Trophoblast cell (in vitro differentiated cells and primary cell): ENCODE results near the gene CACNG4.

Source experiments
- DNase-seq, 2 donors: peaks; one replicate each; pipeline ENCODE4 v3.0.0-alpha.2; 2016
- H2AFZ ChIP-seq: 2 replicates; pipeline ENCODE4 v1.6.1; 2013; ENCODE audit warnings: low read length, moderate library complexity, mild to moderate bottlenecking; ENCODE audit not compliant: insufficient read depth, poor library complexity
- H2AK5ac ChIP-seq: 2 replicates; pipeline ENCODE4 v1.6.1; 2013; ENCODE audit warnings: mild to moderate bottlenecking, low read length
- H2BK120ac ChIP-seq: 2 replicates; pipeline ENCODE4 v1.6.1; 2013; ENCODE audit warnings: low read length, mild to moderate bottlenecking, moderate library complexity; ENCODE audit not compliant: insufficient read depth, poor library complexity
- H2BK12ac ChIP-seq: 2 replicates; pipeline ENCODE4 v1.6.1; 2013; ENCODE audit warnings: mild to moderate bottlenecking, low read length, moderate library complexity
- H2BK5ac ChIP-seq: 2 replicates; pipeline ENCODE4 v1.6.1; 2013; ENCODE audit warnings: low read length, low read depth, moderate library complexity, mild to moderate bottlenecking; ENCODE audit not compliant: poor library complexity
- H3K14ac ChIP-seq: 2 replicates; pipeline ENCODE4 v1.6.1; 2013; ENCODE audit warnings: mild to moderate bottlenecking, low read length
- H3K18ac ChIP-seq: 2 replicates; pipeline ENCODE4 v1.6.1; 2013; ENCODE audit warnings: mild to moderate bottlenecking, low read length
- H3K23ac ChIP-seq: 2 replicates; pipeline ENCODE4 v1.6.1; 2013; ENCODE audit warnings: low read length
- H3K27ac ChIP-seq: 2 replicates; pipeline ENCODE4 v1.5.1; 2013; ENCODE audit warnings: low read depth, mild to moderate bottlenecking, inconsistent platforms, low read length, moderate library complexity
- H3K27me3 ChIP-seq: 2 replicates; pipeline ENCODE4 v1.6.1; 2013; ENCODE audit warnings: inconsistent platforms, mild to moderate bottlenecking, low read length, moderate library complexity; ENCODE audit not compliant: insufficient read depth
- H3K36me3 ChIP-seq, 2 experiments: 1 replicate in 1 of 2; 2 replicates in 1 of 2; pipeline ENCODE4 v1.6.1; 2013; ENCODE audit warnings: low read length in 2 of 2, mild to moderate bottlenecking in 2 of 2, moderate library complexity in 1 of 2; ENCODE audit not compliant: insufficient read depth in 2 of 2, control insufficient read depth in 1 of 2
- H3K4ac ChIP-seq: 2 replicates; pipeline ENCODE4 v1.6.1; 2013; ENCODE audit warnings: low read depth, mild to moderate bottlenecking, low read length, moderate library complexity
- H3K4me1 ChIP-seq, 2 experiments: 1 replicate in 1 of 2; 2 replicates in 1 of 2; pipeline ENCODE4 v1.6.1; 2013; ENCODE audit warnings: low read length in 2 of 2, mild to moderate bottlenecking in 2 of 2, moderate library complexity in 1 of 2; ENCODE audit not compliant: insufficient read depth in 2 of 2, control insufficient read depth in 1 of 2
- H3K4me2 ChIP-seq: 2 replicates; pipeline ENCODE4 v1.6.1; 2013; ENCODE audit warnings: inconsistent platforms, mild to moderate bottlenecking, low read length, moderate library complexity
- H3K4me3 ChIP-seq: 2 replicates; pipeline ENCODE4 v1.5.1; 2013; ENCODE audit warnings: mild to moderate bottlenecking, low read depth, low read length, inconsistent platforms
- H3K79me1 ChIP-seq: one replicate; pipeline ENCODE4 v1.6.1; 2013; ENCODE audit warnings: low read length
- H3K79me2 ChIP-seq: 2 replicates; pipeline ENCODE4 v1.6.1; 2013; ENCODE audit warnings: low read length, mild to moderate bottlenecking; ENCODE audit not compliant: control insufficient read depth, insufficient read depth, poor library complexity
- H3K9ac ChIP-seq: 2 replicates; pipeline ENCODE4 v1.6.1; 2013; ENCODE audit warnings: mild to moderate bottlenecking, low read length
- H3K9me3 ChIP-seq: 2 replicates; pipeline ENCODE4 v1.6.1; 2013; ENCODE audit warnings: low read depth, mild to moderate bottlenecking, control low read depth, inconsistent platforms, low read length; ENCODE audit not compliant: insufficient read depth
- H4K12ac ChIP-seq: 2 replicates; pipeline ENCODE4 v1.6.1; 2013; ENCODE audit warnings: low read depth, mild to moderate bottlenecking, low read length, moderate library complexity
- H4K8ac ChIP-seq: 2 replicates; pipeline ENCODE4 v1.6.1; 2013; ENCODE audit warnings: low read depth, mild to moderate bottlenecking, low read length, moderate library complexity
- H4K91ac ChIP-seq: one replicate; pipeline ENCODE4 v1.6.1; 2013; ENCODE audit warnings: low read depth, mild to moderate bottlenecking, low read length, moderate library complexity
- WGBS: extraction: QIAGEN DNeasy Blood & Tissue Kit; methylation state at CpG from one replicate; pipeline ENCODE4 v1.1.7; 2013; ENCODE audit warnings: missing lambda C conversion rate; ENCODE audit not compliant: insufficient read length, insufficient coverage; ENCODE audit errors: extremely low coverage; 5-methylcytosine and 5-hydroxymethylcytosine counted together

CACNG4 gene

DNA sequence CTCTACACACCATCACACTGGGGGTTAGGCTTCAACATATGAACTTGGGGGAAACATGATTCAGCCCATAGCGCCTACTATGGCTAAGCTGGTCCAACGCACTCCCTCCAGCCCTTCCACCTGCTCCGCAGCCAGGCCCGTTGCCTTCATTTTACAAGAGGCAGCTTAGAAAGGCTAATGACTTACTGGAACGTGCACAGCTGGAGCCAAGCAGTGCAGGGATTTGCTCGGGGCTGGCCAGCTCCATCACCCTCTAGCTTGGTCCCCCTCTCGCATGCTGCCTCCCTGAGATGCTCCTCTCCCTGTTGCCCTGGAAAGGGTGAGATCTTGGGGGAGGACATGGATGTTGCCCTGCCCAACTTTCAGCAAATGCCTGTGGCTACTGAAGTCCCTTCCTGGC is 77.0 kb downstream of the CACNG4 start:
- H4K8ac ChIP-seq, result no peak overlapping the region
- no peak overlapping the region for H3K4me3 ChIP-seq
- H3K23ac ChIP-seq, result no peak overlapping the region
- H3K79me1 ChIP-seq, result no peaks in the 10 kb centered on the region
- no peak overlapping the region for H4K91ac ChIP-seq
- H2BK5ac ChIP-seq, result no peak overlapping the region
- no peak overlapping the region for H2AFZ ChIP-seq
- no peaks in the 10 kb centered on the region for H3K9me3 ChIP-seq
- H3K9ac ChIP-seq, result no peak overlapping the region
- H3K36me3 ChIP-seq, result no peaks in the 10 kb centered on the region
- no peak overlapping the region for H2AK5ac ChIP-seq
- no peak overlapping the region for H4K12ac ChIP-seq
- H2BK12ac ChIP-seq, result no peak overlapping the region
- H3K27ac ChIP-seq, result no peak overlapping the region
- H3K4me1 ChIP-seq, result peaks cover 3 to 7% of the 10 kb centered on the region in 2 experiments
- no peak for DNase-seq
- no peaks in the 10 kb centered on the region for H3K27me3 ChIP-seq
- H3K79me2 ChIP-seq, result no peaks in the 10 kb centered on the region
- no peak overlapping the region for H3K4ac ChIP-seq
- H3K18ac ChIP-seq, result no peak overlapping the region
- H2BK120ac ChIP-seq, result no peak overlapping the region
- H3K4me2 ChIP-seq, result no peak overlapping the region
- no CpG with 5 or more reads among the region's 7 CpGs for WGBS
- H3K14ac ChIP-seq, result no peak overlapping the region

DNA sequence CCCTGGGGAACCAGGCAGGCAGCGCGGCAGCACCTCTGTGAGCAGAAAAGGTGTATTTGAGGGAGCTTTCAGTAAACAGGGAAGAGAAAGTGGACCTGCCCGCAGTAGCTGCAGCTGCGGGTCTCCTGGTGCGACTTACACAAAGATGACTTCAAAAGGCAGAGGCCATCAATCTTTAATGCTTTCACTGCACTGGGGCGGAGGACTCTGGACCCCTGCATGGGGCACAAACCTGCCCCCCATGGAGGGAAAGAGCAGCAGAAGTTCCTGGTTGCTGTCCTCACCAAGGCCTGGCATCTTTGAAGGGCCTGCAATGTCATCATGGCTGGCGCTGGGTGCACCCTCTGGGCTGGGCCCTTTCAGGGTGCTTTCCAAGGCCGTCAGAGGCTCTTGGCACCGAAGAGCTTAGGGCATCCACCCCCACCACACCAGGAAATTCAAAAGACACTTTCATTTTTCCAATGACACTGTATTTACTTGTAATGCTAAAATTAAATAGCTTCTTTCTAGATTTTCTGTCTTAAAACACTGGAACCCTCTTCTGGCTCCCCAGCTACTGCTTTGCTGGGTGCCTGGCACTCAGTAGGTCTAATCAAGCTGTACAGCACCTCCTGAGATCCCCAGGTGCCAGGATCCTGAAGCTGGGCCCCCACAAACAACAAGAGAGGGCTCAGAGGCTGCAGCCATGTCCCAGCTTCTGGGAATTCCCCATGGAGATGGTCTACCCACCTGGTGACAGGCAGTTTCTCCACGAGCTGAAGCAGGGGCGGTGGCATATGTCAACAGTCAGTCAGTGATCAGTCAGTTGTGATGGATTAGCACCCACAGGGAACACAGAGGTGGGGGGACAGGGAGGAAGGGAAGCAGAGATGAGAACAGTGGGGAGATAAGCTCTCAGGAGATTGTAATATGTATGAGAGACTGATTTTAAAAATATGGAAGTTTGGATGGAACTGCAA is 77.7 kb downstream of the CACNG4 start:
- Histone ChIP-seq H3K4ac (no peak overlapping the region), H3K36me3 (no peaks in the 10 kb centered on the region), H3K27ac (no peak overlapping the region), H4K8ac (no peak overlapping the region), H2BK12ac (no peak overlapping the region), H2AFZ (no peak overlapping the region), H3K23ac (no peak overlapping the region), H3K4me3 (no peak overlapping the region), H3K18ac (no peak overlapping the region), H2BK5ac (no peak overlapping the region), H3K4me2 (no peak overlapping the region), H3K4me1 (peaks cover 3 to 7% of the 10 kb centered on the region in 2 experiments), H3K27me3 (no peaks in the 10 kb centered on the region), H4K12ac (no peak overlapping the region), H3K9ac (no peak overlapping the region), H3K9me3 (no peaks in the 10 kb centered on the region), H4K91ac (no peak overlapping the region), H3K79me1 (no peaks in the 10 kb centered on the region), H3K79me2 (no peaks in the 10 kb centered on the region), H2BK120ac (no peak overlapping the region), H3K14ac (no peak overlapping the region), H2AK5ac (no peak overlapping the region)
- no peak for DNase-seq
- no CpG with 5 or more reads among the region's 11 CpGs for WGBS

DNA sequence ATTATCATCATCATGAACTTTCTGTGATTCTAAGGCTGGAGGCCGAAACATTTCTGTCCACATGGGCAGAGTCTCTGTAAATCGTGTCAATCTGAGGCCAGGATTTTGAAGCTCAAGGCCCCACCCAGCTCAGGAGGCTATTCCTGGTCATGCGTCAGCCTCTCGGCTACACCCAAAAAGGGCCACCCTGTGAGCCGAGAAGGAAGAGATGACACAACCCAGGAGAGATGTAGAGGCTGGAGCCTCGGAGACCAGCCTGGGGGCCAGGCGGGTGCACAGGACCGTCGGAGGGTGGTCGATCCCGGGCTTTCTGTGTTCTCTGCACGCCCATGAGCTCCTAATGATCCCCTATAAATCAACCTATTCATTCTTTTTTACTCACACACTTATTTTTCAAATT is 78.8 kb downstream of the CACNG4 start:
- H2AFZ ChIP-seq, result no peak overlapping the region
- no peaks in the 10 kb centered on the region for H3K36me3 ChIP-seq
- H2BK12ac ChIP-seq, result no peak overlapping the region
- no peak overlapping the region for H3K9ac ChIP-seq
- H3K9me3 ChIP-seq, result no peaks in the 10 kb centered on the region
- no peaks in the 10 kb centered on the region for H3K27me3 ChIP-seq
- H2BK5ac ChIP-seq, result no peak overlapping the region
- no peak overlapping the region for H4K12ac ChIP-seq
- no peaks in the 10 kb centered on the region for H3K79me2 ChIP-seq
- no peak overlapping the region for H3K14ac ChIP-seq
- H4K91ac ChIP-seq, result no peak overlapping the region
- no peaks in the 10 kb centered on the region for H3K79me1 ChIP-seq
- H3K4ac ChIP-seq, result no peak overlapping the region
- H4K8ac ChIP-seq, result no peak overlapping the region
- H3K27ac ChIP-seq, result no peak overlapping the region
- no peak overlapping the region for H2AK5ac ChIP-seq
- no peak overlapping the region for H3K4me3 ChIP-seq
- no peak overlapping the region for H3K4me2 ChIP-seq
- peaks cover 3 to 7% of the 10 kb centered on the region in 2 experiments for H3K4me1 ChIP-seq
- WGBS, result no CpG with 5 or more reads among the region's 12 CpGs
- H3K18ac ChIP-seq, result no peak overlapping the region
- H3K23ac ChIP-seq, result no peak overlapping the region
- no peak for DNase-seq
- no peak overlapping the region for H2BK120ac ChIP-seq

DNA sequence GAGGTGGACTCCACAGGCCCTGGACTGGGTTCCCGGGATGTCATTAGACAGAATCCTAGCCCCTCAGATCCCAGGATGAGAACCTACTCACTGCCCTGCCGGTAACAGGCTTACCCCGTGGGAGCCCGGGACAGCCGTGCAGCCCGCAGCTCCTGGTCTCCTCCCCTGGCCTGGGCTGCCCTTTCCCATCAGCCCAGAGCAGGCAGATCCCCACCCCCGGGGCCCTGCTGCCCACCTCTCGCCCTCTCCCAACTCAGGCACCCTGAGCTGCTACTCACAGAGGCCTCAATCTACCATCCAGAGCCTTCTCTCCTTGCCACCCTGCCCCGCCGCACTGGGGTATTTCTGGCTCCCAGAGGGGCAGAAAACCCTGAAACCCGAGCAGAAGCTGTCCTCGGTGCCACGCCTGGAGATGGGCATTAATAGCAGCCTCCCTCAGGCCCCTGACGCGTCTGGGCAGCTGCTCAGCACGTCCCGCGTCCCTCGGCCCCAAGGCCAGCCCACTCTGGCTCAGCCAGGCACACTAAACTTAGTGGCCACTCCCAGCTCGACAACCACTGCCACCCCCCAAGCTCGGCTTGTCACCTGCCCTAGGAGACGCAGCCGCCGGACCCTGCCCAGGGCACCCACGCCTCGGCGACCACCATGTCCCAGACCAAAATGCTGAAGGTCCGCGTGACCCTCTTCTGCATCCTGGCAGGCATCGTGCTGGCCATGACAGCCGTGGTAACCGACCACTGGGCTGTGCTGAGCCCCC is 79.7 kb downstream of the CACNG4 start, which contains the start of gene CACNG1:
CACNG1 (plus strand) TSS at position 539 of the 757 bp plus-strand sequence; CDS start at position 646, 107 bp downstream.
- Histone ChIP-seq H3K27ac (no peak within 1 kb of the TSS), H3K4ac (no peak within 1 kb of the TSS), H2BK5ac (no peak within 1 kb of the TSS), H4K91ac (no peak within 1 kb of the TSS), H2BK12ac (no peak within 1 kb of the TSS), H3K9ac (no peak within 1 kb of the TSS), H3K79me2 (no peaks in the 10 kb centered on the region), H3K23ac (no peak within 1 kb of the TSS), H3K4me3 (no peak within 1 kb of the TSS), H4K12ac (no peak within 1 kb of the TSS), H3K36me3 (no peaks in the 10 kb centered on the region), H3K9me3 (no peaks in the 10 kb centered on the region), H3K14ac (no peak within 1 kb of the TSS), H4K8ac (no peak within 1 kb of the TSS), H3K4me1 (no peaks in the 10 kb centered on the region), H3K4me2 (no peak within 1 kb of the TSS), H3K79me1 (no peaks in the 10 kb centered on the region), H2BK120ac (no peak within 1 kb of the TSS), H2AFZ (no peak within 1 kb of the TSS), H2AK5ac (no peak within 1 kb of the TSS), H3K18ac (no peak within 1 kb of the TSS), H3K27me3 (no peaks in the 10 kb centered on the region)
- DNase-seq, result no peak
- no CpG with 5 or more reads among the region's 32 CpGs for WGBS
